NCI-H1930 (cell line): ENCODE measurements around the gene B2M.
"Not testable (repeated sequence)": the region's sequence is repeated elsewhere in the genome, so short reads cannot be mapped to it uniquely, and the experiment has no call there.

Experiments used
- DNase-seq, 2 experiments: peaks; one replicate each; lab custom pipeline; 2025; lab: John Stamatoyannopoulos, UW

B2M gene

GRCh38 chr15:44711096-44711742 is at the start of gene B2M, which contains the start of gene PATL2:
Gene B2M, plus strand, starts transcription at chr15:44711517. Its CDS starts 30 bp downstream, at chr15:44711547.
Gene PATL2, minus strand, starts transcription at chr15:44711323. Its CDS starts 34,833 bp downstream, at chr15:44676490.
- peak; percentile 83 to 85 for DNase-seq

GRCh38 chr15:44661576-44661975 is 49.7 kb upstream of the B2M start:
- no peak for DNase-seq

- DNase-seq = no peak
These were observed 48.6 kb upstream of the B2M start for GRCh38 chr15:44662478-44663409.

GRCh38 chr15:44663410-44664308 is 47.7 kb upstream of the B2M start, which contains the start of gene SPG11:
Gene SPG11, minus strand, starts transcription at chr15:44663662. Its CDS starts 15 bp downstream, at chr15:44663647.
- peak; percentile 95 to 97 for DNase-seq

GRCh38 chr15:44666210-44667038 is 44.9 kb upstream of the B2M start:
- DNase-seq = no peak

- no peak for DNase-seq
These were observed 44.3 kb upstream of the B2M start for GRCh38 chr15:44667039-44667360.

GRCh38 chr15:44668921-44669320 is 42.4 kb upstream of the B2M start:
- DNase-seq = no peak

- no peak for DNase-seq
These were observed 41.0 kb upstream of the B2M start for GRCh38 chr15:44670087-44670950.

- no peak for DNase-seq
These were observed 37.7 kb upstream of the B2M start for GRCh38 chr15:44673639-44674038.

GRCh38 chr15:44675911-44676310 is 35.4 kb upstream of the B2M start:
- DNase-seq = no peak

- DNase-seq = no peak
These were observed 34.6 kb upstream of the B2M start for GRCh38 chr15:44676676-44677075.

- no peak for DNase-seq
These were observed 29.1 kb upstream of the B2M start for GRCh38 chr15:44682211-44682610.

GRCh38 chr15:44682809-44683682 is 28.3 kb upstream of the B2M start:
- DNase-seq = not testable (repeated sequence)

- DNase-seq = not testable (repeated sequence)
These were observed 22.0 kb upstream of the B2M start for GRCh38 chr15:44689318-44689717.

- not testable (repeated sequence) for DNase-seq
These were observed 21.1 kb upstream of the B2M start for GRCh38 chr15:44690245-44690644.

- no peak for DNase-seq
These were observed 18.7 kb upstream of the B2M start for GRCh38 chr15:44692659-44693058.

GRCh38 chr15:44694416-44694815 is 16.9 kb upstream of the B2M start:
- DNase-seq = no peak

GRCh38 chr15:44695294-44695693 is 16.0 kb upstream of the B2M start:
- DNase-seq = no peak

- DNase-seq = no peak
These were observed 14.3 kb upstream of the B2M start for GRCh38 chr15:44697014-44697413.
